OCI-LY7 (cell line): Measurements from ENCODE around the gene XYLT1. TPM values are rescaled to one million over a fixed set of nuclear protein-coding genes. Genes with fewer than 3 reads are reported as not detected.

Experiments used
- BruUV-seq: library from RNA; stranded (reverse); fragments of 400-500 nt; replicated peaks from 2 replicates; lab custom pipeline; 2021; lab: Mats Ljungman, UMichigan
- CTCF ChIA-PET: fragments of 300-600 bp; sonication (Branson Sonifier 250); formaldehyde crosslinking; loops from one replicate; lab custom pipeline; 2022; ENCODE audit warnings: antibody characterized with exemption; ENCODE audit not compliant: unreplicated experiment; lab: Charles Lee
- POLR2A ChIA-PET: fragments of 300-600 bp; sonication (Branson Sonifier 250); formaldehyde crosslinking; loops from one replicate; lab custom pipeline; 2022; ENCODE audit warnings: antibody characterized with exemption; lab: Charles Lee
- DNase-seq: peaks from one replicate; pipeline ENCODE4 v3.0.0-alpha.2; 2015; ENCODE audit warnings: low spot score
- H2AFZ ChIP-seq: fragments of 200-600 bp; sonication (generic), shearing (Covaris generic); 2 replicates; pipeline ENCODE4 v1.6.1; 2014; ENCODE audit warnings: mild to moderate bottlenecking, antibody characterized with exemption, low read length, moderate library complexity
- H3K27ac ChIP-seq: fragments of 200-600 bp; sonication (generic); 2 replicates; pipeline ENCODE4 v1.5.1; 2014; ENCODE audit warnings: mixed run types, low read depth, mild to moderate bottlenecking, moderate library complexity, low read length, inconsistent platforms; ENCODE audit not compliant: poor library complexity, severe bottlenecking
- H3K36me3 ChIP-seq: fragments of 200-600 bp; sonication (generic); 2 replicates; pipeline ENCODE4 v1.6.1; 2014; ENCODE audit warnings: mild to moderate bottlenecking, antibody characterized with exemption, low read length, moderate library complexity, mixed read lengths; ENCODE audit not compliant: insufficient read depth
- H3K4me1 ChIP-seq: fragments of 200-600 bp; sonication (generic); 2 replicates; pipeline ENCODE4 v1.5.1; 2014; ENCODE audit warnings: mild to moderate bottlenecking, low read length; ENCODE audit not compliant: insufficient read depth, poor library complexity, severe bottlenecking
- H3K4me2 ChIP-seq: fragments of 200-600 bp; sonication (generic); 2 replicates; pipeline ENCODE4 v1.6.1; 2014; ENCODE audit warnings: mild to moderate bottlenecking, low read length
- H3K4me3 ChIP-seq: fragments of 200-600 bp; sonication (generic); 2 replicates; pipeline ENCODE4 v1.5.1; 2014; ENCODE audit warnings: mild to moderate bottlenecking, low read depth, low read length; ENCODE audit not compliant: poor library complexity, severe bottlenecking
- H3K79me2 ChIP-seq: fragments of 200-600 bp; sonication (generic); 2 replicates; pipeline ENCODE4 v1.6.1; 2016; ENCODE audit warnings: low read depth, mild to moderate bottlenecking, low read length, moderate library complexity, mixed read lengths; ENCODE audit not compliant: insufficient read depth
- H3K9me2 ChIP-seq: fragments of 200-600 bp; sonication (generic); 2 replicates; pipeline ENCODE4 v1.6.1; 2016; ENCODE audit warnings: mild to moderate bottlenecking, low read length, mixed read lengths; ENCODE audit not compliant: insufficient read depth
- H3K9me3 ChIP-seq: fragments of 200-600 bp; sonication (generic); 2 replicates; pipeline ENCODE4 v1.6.1; 2014; ENCODE audit warnings: mild to moderate bottlenecking, mixed run types, low read length, mixed read lengths
- H4K20me1 ChIP-seq: fragments of 200-600 bp; sonication (generic); 2 replicates; pipeline ENCODE4 v1.6.1; 2014; ENCODE audit warnings: mild to moderate bottlenecking, antibody characterized with exemption, low read length, moderate library complexity, mixed read lengths; ENCODE audit not compliant: insufficient read depth
- EZH2phosphoT487 ChIP-seq: fragments of 200-600 bp; sonication (generic); IDR thresholded peaks from 2 replicates; pipeline ENCODE4 v1.6.1; 2018; ENCODE audit warnings: low read depth, borderline replicate concordance, mild to moderate bottlenecking, mixed run types, antibody characterized with exemption, low read length, moderate library complexity, mixed read lengths
- intact Hi-C: fragments of 100-400 bp; cut with micrococcal nuclease; formaldehyde crosslinking; loops from one replicate; pipeline ENCODE4 v1.10.0; 2022; ENCODE audit not compliant: unreplicated experiment
- total RNA-seq, 2 experiments: library from RNA; depleted of rRNA in 1 of 2; stranded (reverse); fragments of >200 nt in 1 of 2; shearing (Covaris generic) in 1 of 2; gene quantifications; 2 replicates each; pipeline ENCODE4 v1.2.3, GENCODE V29; 2014 to 2022
- TF ChIP-seq, protein P1 (sequence below): fragments of 200-600 bp; sonication (generic); conservative IDR thresholded peaks from 2 replicates; pipeline ENCODE4 v1.5.1; 2014; ENCODE audit warnings: mild to moderate bottlenecking, antibody characterized with exemption, low read length, moderate library complexity, mixed read lengths

The XYLT1 gene
- total RNA-seq, 2 experiments from 2014 or later = 36.3 to 50.0 TPM

DNA sequence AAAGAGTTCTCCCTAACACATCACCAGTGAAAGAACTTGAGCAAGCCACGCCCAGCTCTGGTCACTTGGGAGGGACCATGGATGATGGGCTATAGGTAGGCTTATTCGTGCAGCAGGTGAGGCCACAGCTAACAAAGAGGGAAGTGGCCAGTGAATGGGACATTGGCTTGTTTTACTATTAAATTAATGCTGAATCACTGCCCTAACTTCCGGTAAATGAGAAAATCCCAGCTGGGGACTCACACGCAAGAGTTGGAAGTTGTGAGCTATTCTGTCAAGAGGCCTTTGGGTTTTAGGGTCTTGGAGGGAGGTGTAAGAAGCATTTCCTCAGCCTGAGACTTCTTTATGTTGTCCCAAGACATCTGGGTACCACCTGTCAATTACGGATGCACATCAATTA is 315.3 kb downstream of the XYLT1 start:
- Histone ChIP-seq H3K9me3 (no peaks in the 10 kb centered on the region), H4K20me1 (no peaks in the 10 kb centered on the region; the same call in 1 of the 2 replicates), H3K79me2 (no peaks in the 10 kb centered on the region), H3K27ac (no peak overlapping the region), H3K4me1 (no peaks in the 10 kb centered on the region), H3K36me3 (peaks cover 12% of the 10 kb centered on the region), H3K9me2 (no peaks in the 10 kb centered on the region), H3K4me2 (no peak overlapping the region), H3K4me3 (no peak overlapping the region), H2AFZ (no peak overlapping the region)
- ChIA-PET CTCF (no interaction called here), POLR2A (interaction anchor here (0.5 kb wide), 1 partner anchor 61 kb away, joined by 3 read pairs; no protein-coding TSS in a partner anchor)
- no TSS peak for BruUV-seq
- TF ChIP-seq, protein P1, sequence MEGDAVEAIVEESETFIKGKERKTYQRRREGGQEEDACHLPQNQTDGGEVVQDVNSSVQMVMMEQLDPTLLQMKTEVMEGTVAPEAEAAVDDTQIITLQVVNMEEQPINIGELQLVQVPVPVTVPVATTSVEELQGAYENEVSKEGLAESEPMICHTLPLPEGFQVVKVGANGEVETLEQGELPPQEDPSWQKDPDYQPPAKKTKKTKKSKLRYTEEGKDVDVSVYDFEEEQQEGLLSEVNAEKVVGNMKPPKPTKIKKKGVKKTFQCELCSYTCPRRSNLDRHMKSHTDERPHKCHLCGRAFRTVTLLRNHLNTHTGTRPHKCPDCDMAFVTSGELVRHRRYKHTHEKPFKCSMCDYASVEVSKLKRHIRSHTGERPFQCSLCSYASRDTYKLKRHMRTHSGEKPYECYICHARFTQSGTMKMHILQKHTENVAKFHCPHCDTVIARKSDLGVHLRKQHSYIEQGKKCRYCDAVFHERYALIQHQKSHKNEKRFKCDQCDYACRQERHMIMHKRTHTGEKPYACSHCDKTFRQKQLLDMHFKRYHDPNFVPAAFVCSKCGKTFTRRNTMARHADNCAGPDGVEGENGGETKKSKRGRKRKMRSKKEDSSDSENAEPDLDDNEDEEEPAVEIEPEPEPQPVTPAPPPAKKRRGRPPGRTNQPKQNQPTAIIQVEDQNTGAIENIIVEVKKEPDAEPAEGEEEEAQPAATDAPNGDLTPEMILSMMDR = no peak
- TF ChIP-seq EZH2phosphoT487 = no peak
- intact Hi-C loops = no loop called here
- no peak for DNase-seq

DNA sequence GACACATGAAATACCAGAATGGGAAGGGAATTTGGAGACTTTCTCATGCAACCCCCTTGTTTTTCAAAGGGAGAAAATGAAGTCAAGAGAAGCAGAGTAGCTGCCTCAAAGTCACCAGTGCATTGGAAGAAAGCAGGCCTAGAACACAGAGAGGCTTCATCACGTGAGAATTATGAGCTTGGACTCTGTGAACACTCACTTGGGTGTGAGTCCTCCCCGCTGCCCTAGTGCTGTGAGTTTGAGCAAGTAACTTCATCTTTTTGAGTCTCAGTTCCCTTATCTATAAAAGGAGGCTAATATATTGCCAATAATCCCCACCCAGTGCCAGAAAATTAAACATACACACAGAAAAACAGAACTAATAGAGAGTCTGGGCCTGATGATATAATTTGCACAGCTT is 315.8 kb downstream of the XYLT1 start:
- H3K9me2 ChIP-seq = no peaks in the 10 kb centered on the region
- no peaks in the 10 kb centered on the region for H3K9me3 ChIP-seq
- H3K79me2 ChIP-seq = no peaks in the 10 kb centered on the region
- intact Hi-C loops = no loop called here
- H3K27ac ChIP-seq = no peak overlapping the region
- no peak overlapping the region for H2AFZ ChIP-seq
- H3K4me1 ChIP-seq = no peaks in the 10 kb centered on the region
- TF ChIP-seq, protein P1 = no peak
- TF ChIP-seq EZH2phosphoT487 = no peak
- H4K20me1 ChIP-seq = no peaks in the 10 kb centered on the region; the same call in 1 of the 2 replicates
- ChIA-PET POLR2A (interaction anchor here (0.5 kb wide), 1 partner anchor 61 kb away, joined by 3 read pairs; no protein-coding TSS in a partner anchor), CTCF (no interaction called here)
- H3K4me3 ChIP-seq = no peak overlapping the region
- no peak for DNase-seq
- H3K4me2 ChIP-seq = no peak overlapping the region
- BruUV-seq = TSS peak; percentile 3
- peaks cover 12% of the 10 kb centered on the region for H3K36me3 ChIP-seq

DNA sequence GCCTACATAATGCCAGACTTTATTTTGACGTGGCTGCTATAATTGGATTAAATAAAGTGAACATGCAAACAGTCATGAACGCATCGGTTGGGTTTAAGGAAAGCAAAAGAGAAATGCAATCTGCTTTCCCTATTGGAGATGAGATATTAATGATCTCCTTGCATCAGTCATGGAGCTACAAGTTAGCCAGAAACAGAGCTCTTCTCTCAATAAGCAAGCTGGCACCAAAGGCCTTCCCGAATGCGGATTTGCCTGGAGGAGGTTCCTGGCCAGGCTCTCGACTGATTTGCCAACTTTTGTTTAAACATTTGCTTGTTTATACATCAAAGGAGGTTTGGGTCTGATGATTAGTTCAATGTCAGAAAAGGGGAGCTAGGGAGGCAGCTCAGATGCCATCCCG is 318.4 kb downstream of the XYLT1 start:
- intact Hi-C loops = no loop called here
- ChIA-PET POLR2A (no interaction called here), CTCF (no interaction called here)
- Histone ChIP-seq H4K20me1 (no peaks in the 10 kb centered on the region), H2AFZ (no peak overlapping the region), H3K4me3 (no peak overlapping the region), H3K79me2 (no peaks in the 10 kb centered on the region), H3K9me3 (no peaks in the 10 kb centered on the region), H3K27ac (no peak overlapping the region), H3K9me2 (no peaks in the 10 kb centered on the region), H3K4me1 (no peaks in the 10 kb centered on the region), H3K36me3 (peaks cover 2% of the 10 kb centered on the region), H3K4me2 (no peak overlapping the region)
- no TSS peak for BruUV-seq
- no peak for DNase-seq
- no peak for TF ChIP-seq EZH2phosphoT487
- TF ChIP-seq, protein P1 = no peak
